PC-9 (cell line): ENCODE data around the gene NAA15.
A peak's percentile ranks its signal among the peaks of the same experiment; 100 is the strongest.

Experiments
- CTCF ChIP-seq: fragments of 200-600 bp; sonication (generic); conservative IDR thresholded peaks from 2 replicates; pipeline ENCODE4 v1.6.1; 2017; ENCODE audit warnings: mixed run types, antibody characterized with exemption, mild to moderate bottlenecking, moderate library complexity
- EZH2 ChIP-seq: fragments of 200-600 bp; sonication (generic); IDR thresholded peaks from 2 replicates; pipeline ENCODE4 v1.8.0; 2017; ENCODE audit warnings: antibody characterized with exemption, low read depth

GRCh38 chr4:139453041-139453370 lies 151.7 kb downstream of the NAA15 start:
- TF ChIP-seq CTCF: peak; percentile 48; the same call in 1 of the 2 replicates
- no peak for TF ChIP-seq EZH2
